Measurements from ENCODE around the gene JPH2.

DNA sequence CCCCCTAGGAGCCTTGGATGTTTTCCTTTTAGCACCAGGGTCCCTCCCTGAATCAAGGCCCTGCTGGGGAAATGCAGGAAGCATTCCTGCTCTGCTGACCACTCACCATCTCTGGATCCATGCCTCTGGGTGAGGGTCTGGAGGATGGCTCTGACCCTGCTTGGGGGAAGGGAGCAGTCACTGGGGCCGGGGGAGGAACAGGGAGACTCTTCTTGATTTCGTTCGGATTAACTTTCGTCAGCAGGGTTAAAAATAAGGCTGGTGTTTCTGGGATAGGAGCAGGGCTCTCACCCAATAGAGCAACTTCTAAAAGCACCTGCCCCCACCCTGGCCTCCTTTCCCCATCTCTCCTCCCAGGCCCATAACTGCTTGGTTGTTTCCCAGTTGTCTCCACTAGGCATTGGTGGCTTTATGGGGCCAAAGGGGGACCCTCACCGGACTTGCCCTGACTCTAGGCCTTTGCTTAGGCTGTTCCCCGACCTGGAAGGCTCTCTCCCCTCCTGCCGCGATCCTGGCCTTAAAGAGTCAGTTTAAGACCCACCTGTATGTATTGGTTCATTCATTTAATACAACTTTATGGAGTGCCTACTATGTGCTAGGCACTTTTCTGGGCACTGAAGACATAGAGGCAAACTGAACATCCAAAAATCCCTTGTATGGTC is 63.0 kb downstream of the JPH2 start:
- TF ChIP-seq, protein P1, sequence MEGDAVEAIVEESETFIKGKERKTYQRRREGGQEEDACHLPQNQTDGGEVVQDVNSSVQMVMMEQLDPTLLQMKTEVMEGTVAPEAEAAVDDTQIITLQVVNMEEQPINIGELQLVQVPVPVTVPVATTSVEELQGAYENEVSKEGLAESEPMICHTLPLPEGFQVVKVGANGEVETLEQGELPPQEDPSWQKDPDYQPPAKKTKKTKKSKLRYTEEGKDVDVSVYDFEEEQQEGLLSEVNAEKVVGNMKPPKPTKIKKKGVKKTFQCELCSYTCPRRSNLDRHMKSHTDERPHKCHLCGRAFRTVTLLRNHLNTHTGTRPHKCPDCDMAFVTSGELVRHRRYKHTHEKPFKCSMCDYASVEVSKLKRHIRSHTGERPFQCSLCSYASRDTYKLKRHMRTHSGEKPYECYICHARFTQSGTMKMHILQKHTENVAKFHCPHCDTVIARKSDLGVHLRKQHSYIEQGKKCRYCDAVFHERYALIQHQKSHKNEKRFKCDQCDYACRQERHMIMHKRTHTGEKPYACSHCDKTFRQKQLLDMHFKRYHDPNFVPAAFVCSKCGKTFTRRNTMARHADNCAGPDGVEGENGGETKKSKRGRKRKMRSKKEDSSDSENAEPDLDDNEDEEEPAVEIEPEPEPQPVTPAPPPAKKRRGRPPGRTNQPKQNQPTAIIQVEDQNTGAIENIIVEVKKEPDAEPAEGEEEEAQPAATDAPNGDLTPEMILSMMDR (IDR thresholded peaks at IDR 0.05; ENCODE audit: low read length), result no peak
- no peak for TF ChIP-seq EZH2 (optimal IDR thresholded peaks at IDR 0.05; ENCODE audit: low read depth, low read length)
